Gastroesophageal sphincter (tissue), 4 donors: ENCODE measurements around the gene LENEP. TPM values are rescaled to one million over a fixed set of nuclear protein-coding genes. Genes with fewer than 3 reads are reported as not detected.

Experiments used
- ATAC-seq: fragments of 150-250 bp; one replicate; pipeline ENCODE4 v1.9.1; 2016; ENCODE audit warnings: mild to moderate bottlenecking, moderate library complexity
- H3K27ac ChIP-seq, 4 donors: fragments of 200-600 bp; sonication (generic) in 3 of 4; 1 replicate in 3 of 4; 2 replicates in 1 of 4; pipeline ENCODE4 v1.5.1; 2016 to 2019
- H3K27me3 ChIP-seq: fragments of 200-600 bp; sonication (generic); one replicate; pipeline ENCODE4 v1.5.1; 2019
- H3K36me3 ChIP-seq, 2 donors: fragments of 200-600 bp; sonication (generic); one replicate each; pipeline ENCODE4 v1.5.1; 2019; ENCODE audit warnings: control low read depth in 1 of 2
- H3K4me1 ChIP-seq, 3 donors: fragments of 200-600 bp; sonication (generic); 1 replicate in 2 of 3; 2 replicates in 1 of 3; pipeline ENCODE4 v1.5.1; 2016 to 2019; ENCODE audit warnings: control low read depth in 2 of 3
- H3K4me3 ChIP-seq, 2 donors: fragments of 200-600 bp; sonication (generic); one replicate each; pipeline ENCODE4 v1.5.1; 2019; ENCODE audit warnings: mild to moderate bottlenecking in 1 of 2, moderate library complexity in 1 of 2
- H3K9me3 ChIP-seq, 3 donors: fragments of 200-600 bp; sonication (generic); one replicate each; pipeline ENCODE4 v1.5.1; 2017 to 2019; ENCODE audit warnings: control low read depth in 2 of 3
- CTCF ChIP-seq, 4 experiments: fragments of 200-600 bp in 2 of 4; fragments of 450-650 bp in 2 of 4; sonication (generic) in 1 of 4; IDR thresholded peaks; one replicate each; pipeline ENCODE4 v1.5.1; 2017 to 2019; ENCODE audit warnings: antibody characterized with exemption in 4 of 4, mild to moderate bottlenecking in 2 of 4, moderate library complexity in 2 of 4
- EP300 ChIP-seq: sonication (generic); formaldehyde crosslinking; IDR thresholded peaks from one replicate; pipeline ENCODE4 v1.6.1; 2017; ENCODE audit warnings: antibody characterized with exemption, mild to moderate bottlenecking
- POLR2A ChIP-seq, 2 donors: fragments of 450-650 bp; IDR thresholded peaks; one replicate each; pipeline ENCODE4 v1.6.1; 2017; ENCODE audit warnings: antibody characterized with exemption in 2 of 2, mild to moderate bottlenecking in 2 of 2, moderate library complexity in 1 of 2
- POLR2AphosphoS5 ChIP-seq: sonication (generic); formaldehyde crosslinking; IDR thresholded peaks from one replicate; pipeline ENCODE4 v1.6.1; 2017; ENCODE audit warnings: antibody characterized with exemption
- WGBS, 2 donors: methylation state at CpG; one replicate each; pipeline ENCODE4 v1.1.5; 2018; ENCODE audit warnings: low coverage in 1 of 2; 5-methylcytosine and 5-hydroxymethylcytosine counted together
- total RNA-seq, 4 donors: library from RNA; depleted of rRNA; stranded (reverse); fragments of >200 nt; gene quantifications; one replicate each; pipeline ENCODE4 v1.1.0, GENCODE V29; 2016

LENEP gene
- total RNA-seq, 4 donors from 2014 or later: not detected

GRCh38 chr1:154970631-154971340 lies 22.6 kb upstream of the LENEP start, which contains the start of gene SHC1:
Gene SHC1 (minus strand): TSS chr1:154970747. CDS start chr1:154970526, 221 bp downstream.
- H3K36me3 ChIP-seq: peaks cover 0 to 31% of the 10 kb centered on the region in 2 donors
- peak within 1 kb of the TSS; percentile 32 to 55 for H3K4me3 ChIP-seq
- peak within 1 kb of the TSS; percentile 95 to 99 (median 99) for H3K27ac ChIP-seq
- H3K9me3 ChIP-seq: no peaks in the 10 kb centered on the region
- peak; percentile 76 to 89 for TF ChIP-seq POLR2A (IDR thresholded peaks at IDR 0.05)
- TF ChIP-seq EP300: no peak
- TF ChIP-seq POLR2AphosphoS5: peak; percentile 97
- peak in 1 of 4 experiments; percentile 9 for TF ChIP-seq CTCF (IDR thresholded peaks at IDR 0.05)
- no peaks in the 10 kb centered on the region for H3K27me3 ChIP-seq
- WGBS, 2 donors: 0 to 3% methylated on average over 5 to 9 of the region's 15 CpGs
- peak; percentile 69 for ATAC-seq
- peaks cover 2 to 70% (median 34%) of the 10 kb centered on the region in 3 donors for H3K4me1 ChIP-seq

- peaks cover 2 to 76% (median 34%) of the 10 kb centered on the region in 3 donors for H3K4me1 ChIP-seq
- peak overlapping the region in 1 of 2 donors; percentile 55 for H3K4me3 ChIP-seq
These were observed 21.9 kb upstream of the LENEP start for GRCh38 chr1:154971341-154971998.

GRCh38 chr1:154972213-154972516 lies 21.2 kb upstream of the LENEP start:
- no peak for ATAC-seq
- WGBS, 2 donors: 25 to 64% methylated on average over 2 to 3 of the region's 3 CpGs
- Histone ChIP-seq H3K4me1 (peaks cover 2 to 77% (median 34%) of the 10 kb centered on the region in 3 donors), H3K36me3 (peaks cover 0 to 18% of the 10 kb centered on the region in 2 donors), H3K27ac (peak overlapping the region; percentile 95 to 99 (median 99)), H3K27me3 (no peaks in the 10 kb centered on the region), H3K4me3 (peak overlapping the region in 1 of 2 donors; percentile 73), H3K9me3 (no peaks in the 10 kb centered on the region)
- TF ChIP-seq CTCF (IDR thresholded peaks at IDR 0.05) (no peak), POLR2AphosphoS5 (no peak), POLR2A (IDR thresholded peaks at IDR 0.05) (no peak), EP300 (no peak)

More at GRCh38 chr1:154971341-154971998, 21.9 kb upstream of the LENEP start:
- no peaks in the 10 kb centered on the region for H3K9me3 ChIP-seq
- H3K27ac ChIP-seq: peak overlapping the region; percentile 95 to 99 (median 99)
- H3K27me3 ChIP-seq: no peaks in the 10 kb centered on the region
- H3K36me3 ChIP-seq: peaks cover 0 to 25% of the 10 kb centered on the region in 2 donors
- WGBS, 2 donors: 37 to 51% methylated on average over 7 to 10 of the region's 10 CpGs
- ATAC-seq: no peak
- peak; percentile 20 for TF ChIP-seq POLR2AphosphoS5
- TF ChIP-seq POLR2A (IDR thresholded peaks at IDR 0.05): no peak

GRCh38 chr1:154972517-154973343 lies 20.7 kb upstream of the LENEP start:
- peak in 1 of 2 donors; percentile 39 for TF ChIP-seq POLR2A (IDR thresholded peaks at IDR 0.05)
- no peak for TF ChIP-seq EP300
- TF ChIP-seq POLR2AphosphoS5: peak; percentile 93
- TF ChIP-seq CTCF (IDR thresholded peaks at IDR 0.05): no peak
- WGBS, 2 donors: 13 to 35% methylated on average over 12 to 18 of the region's 18 CpGs
- H3K36me3 ChIP-seq: peaks cover 0 to 12% of the 10 kb centered on the region in 2 donors
- H3K27ac ChIP-seq: peak overlapping the region; percentile 95 to 99 (median 99)
- no peaks in the 10 kb centered on the region for H3K9me3 ChIP-seq
- H3K4me1 ChIP-seq: peaks cover 2 to 75% (median 34%) of the 10 kb centered on the region in 3 donors
- peak overlapping the region in 1 of 2 donors; percentile 73 for H3K4me3 ChIP-seq
- ATAC-seq: no peak
- H3K27me3 ChIP-seq: no peaks in the 10 kb centered on the region
